GM19193 (cell line): ENCODE data around the gene SS18L1.

Experiments
- POLR2A ChIP-seq: IDR thresholded peaks from 4 replicates; pipeline ENCODE4 v1.6.1; 2011; ENCODE audit not compliant: insufficient read depth, insufficient read length; ENCODE audit errors: extremely low read depth

SS18L1 gene

DNA sequence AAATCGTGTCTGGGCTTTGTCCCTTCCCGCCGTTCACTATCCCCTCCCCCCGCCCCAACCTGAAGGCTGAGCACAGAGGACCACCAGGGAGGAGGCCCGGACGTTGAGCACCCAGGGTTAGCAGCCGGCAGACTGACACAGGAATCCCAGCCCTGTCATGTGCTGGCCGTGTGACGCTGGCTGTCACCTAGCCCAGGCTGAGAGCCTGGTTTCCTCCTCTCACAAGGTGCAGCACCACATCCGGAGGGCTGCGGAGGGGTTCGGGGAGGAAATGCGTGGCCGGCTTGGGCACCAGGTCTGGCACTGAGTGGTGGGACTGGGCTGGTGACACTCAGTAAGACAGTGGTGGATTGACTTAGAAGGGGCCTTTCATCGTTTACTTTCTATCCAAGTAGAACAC lies 25.9 kb upstream of the SS18L1 start:
- TF ChIP-seq POLR2A, result no peak

DNA sequence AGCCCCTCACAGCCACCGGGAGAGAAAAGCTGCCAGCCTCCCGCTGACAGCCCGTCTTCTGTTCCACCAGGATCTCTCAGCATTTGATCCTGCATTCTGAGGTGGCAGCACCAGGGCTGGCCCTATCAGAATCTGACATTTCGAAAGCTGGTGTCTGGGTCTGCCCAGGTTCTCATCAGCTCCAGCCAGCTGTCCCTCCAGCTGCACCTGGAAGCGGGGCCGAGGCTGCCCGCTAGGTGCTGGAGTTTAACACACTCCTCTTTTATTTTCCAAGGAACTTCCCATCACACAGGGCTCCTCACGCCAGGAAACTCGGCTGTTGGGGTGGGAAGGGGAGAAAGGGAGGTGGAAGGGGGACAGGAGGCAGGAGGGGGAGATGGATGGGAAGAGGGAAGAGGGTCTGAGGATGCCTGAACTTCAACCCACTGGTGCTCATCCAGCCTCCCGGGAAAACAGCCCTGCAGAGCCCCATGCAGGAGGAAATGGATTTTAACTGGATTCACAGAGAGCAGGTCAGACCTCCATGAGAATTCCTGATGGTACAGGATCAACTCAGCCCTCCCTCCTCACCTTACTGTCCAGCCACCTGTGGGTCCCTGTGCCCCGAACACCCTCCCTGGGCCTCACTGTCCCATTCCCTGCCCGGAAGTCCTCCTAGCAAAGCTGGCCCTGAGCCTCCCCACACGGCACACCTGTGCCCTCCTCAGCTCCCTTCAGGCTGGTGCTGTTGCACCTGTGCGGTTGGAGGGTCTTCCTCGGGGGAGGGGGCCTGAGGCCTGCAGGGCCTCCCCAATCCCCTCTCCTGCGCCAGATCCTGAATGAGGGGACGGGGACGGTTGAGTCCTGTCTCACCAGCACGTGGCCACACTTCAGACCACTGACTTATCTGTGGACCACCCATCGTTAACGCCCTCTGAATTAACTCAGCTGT lies 25.2 kb upstream of the SS18L1 start:
- no peak for TF ChIP-seq POLR2A

DNA sequence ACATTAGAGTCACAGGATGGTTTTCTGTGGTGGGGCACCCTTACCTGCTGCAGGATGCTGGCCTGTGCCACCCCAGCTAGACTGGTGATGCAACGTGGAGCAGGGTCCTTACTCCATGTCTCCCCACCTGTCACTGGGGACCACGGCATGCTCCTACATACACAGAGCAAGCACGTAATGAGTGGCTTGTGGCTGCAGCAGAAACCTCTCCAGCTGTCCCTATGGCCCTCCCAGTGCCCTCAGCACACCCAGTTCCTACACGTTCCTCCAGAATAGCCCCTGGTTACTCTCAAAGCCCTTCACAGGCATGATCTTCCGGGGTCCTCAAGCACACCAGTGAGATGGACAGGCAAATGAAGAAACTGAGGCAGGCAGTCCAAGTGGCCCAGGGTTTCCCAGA lies 24.5 kb upstream of the SS18L1 start:
- no peak for TF ChIP-seq POLR2A

DNA sequence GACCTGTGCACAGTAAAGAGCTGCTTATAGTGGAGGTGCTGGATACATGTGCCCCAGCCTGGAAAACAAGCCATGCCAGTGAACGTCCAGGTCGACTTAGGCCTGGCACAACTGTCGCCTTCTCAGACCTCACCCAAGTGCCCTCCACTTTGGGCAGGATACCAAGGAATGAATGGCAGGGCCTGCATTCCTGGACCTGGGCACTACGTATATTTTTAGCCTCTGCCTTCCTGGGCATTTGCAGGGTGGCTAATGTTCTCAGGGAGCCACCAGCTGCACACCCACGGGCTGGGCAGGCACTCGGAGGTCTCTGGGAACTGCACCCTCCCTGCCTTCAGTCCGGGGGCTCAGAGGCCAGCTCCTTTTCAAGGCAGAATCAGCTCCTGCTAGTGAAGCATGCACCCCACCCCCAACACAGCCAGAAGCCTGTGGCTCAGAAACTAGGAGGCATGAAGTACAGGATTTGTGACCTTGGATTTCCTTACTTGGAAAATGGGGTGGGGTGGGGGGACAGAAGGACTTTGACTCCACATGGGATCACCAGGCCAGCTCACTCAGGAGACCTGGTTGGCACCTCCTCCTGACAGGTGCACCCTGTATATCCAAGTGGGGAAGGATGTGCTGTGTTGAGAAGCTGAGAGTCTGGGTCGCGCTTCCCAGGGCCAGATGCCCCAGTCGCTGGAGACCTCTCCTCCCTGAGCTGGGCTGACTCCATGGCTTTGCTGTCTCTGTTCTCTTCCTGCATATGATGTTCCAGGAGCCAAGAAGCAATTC lies 23.8 kb upstream of the SS18L1 start:
- TF ChIP-seq POLR2A, result no peak

GRCh38 chr20:62120365-62120762 lies 23.2 kb upstream of the SS18L1 start:
- no peak for TF ChIP-seq POLR2A

GRCh38 chr20:62120990-62121775 lies 22.4 kb upstream of the SS18L1 start:
- TF ChIP-seq POLR2A, result peak; percentile 45

GRCh38 chr20:62121776-62122653 lies 21.6 kb upstream of the SS18L1 start, which contains the start of gene LSM14B:
LSM14B (plus strand) TSS chr20:62122475; CDS start chr20:62122667, 192 bp downstream.
- TF ChIP-seq POLR2A, result peak; percentile 52

DNA sequence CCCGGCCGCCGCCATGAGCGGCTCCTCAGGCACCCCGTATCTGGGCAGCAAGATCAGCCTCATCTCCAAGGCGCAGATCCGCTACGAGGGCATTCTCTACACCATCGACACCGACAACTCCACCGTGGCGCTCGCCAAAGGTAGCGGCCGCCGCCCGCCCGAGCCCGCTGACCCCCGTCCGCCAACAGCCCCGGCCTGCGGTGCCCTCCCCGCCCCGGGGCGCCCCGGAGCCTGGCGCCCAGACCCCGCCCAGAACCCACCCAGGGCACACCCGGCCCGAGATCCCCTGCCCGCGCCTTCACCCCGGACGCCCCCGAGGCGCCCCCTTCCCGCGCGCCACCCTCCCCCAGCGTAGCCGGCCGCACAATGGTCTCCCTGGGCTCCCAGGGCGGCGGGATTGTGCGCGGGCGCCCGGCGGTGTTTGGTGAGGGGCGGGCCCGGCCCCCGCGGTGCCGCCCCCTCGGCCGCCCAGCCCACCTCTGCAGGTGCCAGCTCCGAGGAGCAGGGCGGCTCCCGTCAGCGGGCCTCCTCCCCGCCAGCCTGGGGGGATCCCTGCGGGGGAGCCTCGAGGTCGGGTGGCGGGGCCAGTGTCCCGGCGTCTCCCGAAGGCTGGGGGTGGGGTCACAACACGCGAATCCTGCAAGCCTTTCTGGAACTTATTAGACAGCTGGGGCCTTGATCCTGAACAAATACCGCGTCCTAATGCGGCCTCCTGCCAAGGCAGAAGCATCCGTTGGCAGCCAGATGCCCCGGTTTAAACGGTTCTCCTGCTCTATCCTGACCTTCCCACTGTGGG lies 20.7 kb upstream of the SS18L1 start:
- TF ChIP-seq POLR2A, result peak; percentile 11

GRCh38 chr20:62123450-62124118 lies 20.0 kb upstream of the SS18L1 start:
- TF ChIP-seq POLR2A, result no peak

GRCh38 chr20:62126141-62126540 lies 17.4 kb upstream of the SS18L1 start:
- no peak for TF ChIP-seq POLR2A

DNA sequence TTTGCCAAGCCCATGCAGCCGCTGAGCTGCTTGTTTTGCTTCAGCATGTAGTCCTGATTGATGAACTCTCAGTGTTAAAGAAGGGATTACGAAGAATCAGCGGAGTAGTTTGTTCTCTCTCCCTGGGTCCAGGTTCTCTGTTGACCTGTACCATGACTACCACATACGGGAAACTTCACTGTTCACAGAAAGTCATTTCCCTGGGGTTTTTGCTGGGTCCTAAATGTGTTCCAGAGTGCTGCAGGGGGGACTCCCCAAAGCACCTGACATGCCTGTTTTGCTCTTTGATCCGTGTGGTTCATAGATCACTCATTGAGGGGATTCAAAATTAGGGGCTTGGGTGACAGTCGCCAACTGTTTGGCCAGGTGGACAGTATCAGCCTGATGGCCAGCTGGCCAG lies 15.8 kb upstream of the SS18L1 start:
- no peak for TF ChIP-seq POLR2A

- no peak for TF ChIP-seq POLR2A
Measured at GRCh38 chr20:62128502-62128901, 15.1 kb upstream of the SS18L1 start.
